GM12891 (cell line): ENCODE measurements around the gene NRP1.

ENCODE experiments used
- POLR2A ChIP-seq: IDR thresholded peaks from 2 replicates; pipeline ENCODE4 v1.6.1; 2011; ENCODE audit warnings: low read depth, low read length, control low read depth
- POU2F2 ChIP-seq: IDR thresholded peaks from 2 replicates; pipeline ENCODE4 v1.6.1; 2011; ENCODE audit warnings: low read depth, mild to moderate bottlenecking, control low read depth, low read length, moderate library complexity
- TAF1 ChIP-seq: IDR thresholded peaks from 2 replicates; pipeline ENCODE4 v1.6.1; 2011; ENCODE audit warnings: low read depth, low read length, control low read depth

GRCh38 chr10:33353334-33353733 is 18.9 kb upstream of the NRP1 start:
- TF ChIP-seq POLR2A, result no peak
- TF ChIP-seq TAF1, result no peak
- TF ChIP-seq POU2F2, result no peak
